Sigmoid colon (tissue), 7 donors: ENCODE measurements around the gene PGRMC1. TPM values are rescaled to one million over a fixed set of nuclear protein-coding genes. Genes with fewer than 3 reads are reported as not detected.

Source experiments
- DNase-seq: peaks from one replicate; pipeline ENCODE4 v3.0.0-alpha.2; 2019
- H3K27ac ChIP-seq, 4 donors: fragments of 200-600 bp; sonication (generic); one replicate each; pipeline ENCODE4 v1.5.1; 2016 to 2019; ENCODE audit warnings: mild to moderate bottlenecking in 1 of 4
- H3K27me3 ChIP-seq, 3 donors: fragments of 200-600 bp; sonication (generic); one replicate each; pipeline ENCODE4 v1.5.1; 2019; ENCODE audit warnings: mild to moderate bottlenecking in 1 of 3
- H3K36me3 ChIP-seq, 4 donors: fragments of 200-600 bp; sonication (generic); one replicate each; pipeline ENCODE4 v1.5.1; 2016 to 2019
- H3K4me1 ChIP-seq, 4 donors: fragments of 200-600 bp; sonication (generic); one replicate each; pipeline ENCODE4 v1.5.1; 2017 to 2019
- H3K4me3 ChIP-seq, 4 donors: fragments of 200-600 bp; sonication (generic); one replicate each; pipeline ENCODE4 v1.5.1; 2017 to 2019; ENCODE audit warnings: mild to moderate bottlenecking in 2 of 4, moderate library complexity in 1 of 4
- H3K9me3 ChIP-seq, 4 donors: fragments of 200-600 bp in 3 of 4; sonication (generic) in 3 of 4; one replicate each; pipeline versions ENCODE4 v1.5.1 to v1.6.1; 2013 to 2019
- CTCF ChIP-seq, 4 experiments: fragments of 450-650 bp in 3 of 4; fragments of 200-600 bp in 1 of 4; IDR thresholded peaks; one replicate each; pipeline ENCODE4 v1.5.1; 2016 to 2019; ENCODE audit warnings: antibody characterized with exemption in 4 of 4, mild to moderate bottlenecking in 3 of 4, moderate library complexity in 2 of 4
- EP300 ChIP-seq, 4 donors: sonication (generic); formaldehyde crosslinking; IDR thresholded peaks; one replicate each; pipeline ENCODE4 v1.6.1; 2017; ENCODE audit warnings: antibody characterized with exemption in 4 of 4
- POLR2A ChIP-seq, 2 donors: fragments of 450-650 bp; IDR thresholded peaks; one replicate each; pipeline ENCODE4 v1.6.1; 2016; ENCODE audit warnings: antibody characterized with exemption in 2 of 2, mild to moderate bottlenecking in 2 of 2, moderate library complexity in 2 of 2
- POLR2AphosphoS5 ChIP-seq, 4 donors: sonication (generic); formaldehyde crosslinking; IDR thresholded peaks; one replicate each; pipeline ENCODE4 v1.6.1; 2017; ENCODE audit warnings: antibody characterized with exemption in 4 of 4
- WGBS, 2 donors: extraction: QIAGEN DNeasy Blood & Tissue Kit; methylation state at CpG; one replicate each; pipeline ENCODE4 v1.1.7; 2013; 5-methylcytosine and 5-hydroxymethylcytosine counted together
- intact Hi-C: fragments of 100-400 bp; cut with DNase I; formaldehyde crosslinking; loops from one replicate; pipeline ENCODE4 v1.15.1; 2023
- polyA plus RNA-seq, 3 donors: library from polyadenylated mRNA; stranded (reverse); fragments of 200-250 nt; gene quantifications; one replicate each; pipeline ENCODE4 v1.2.3, GENCODE V29; 2013
- total RNA-seq, 4 donors: library from RNA; depleted of rRNA; stranded (reverse); fragments of >200 nt; gene quantifications; one replicate each; pipeline ENCODE4 v1.1.0, GENCODE V29; 2016
- donor health status: healthy with polysubstance abuse.
- donor health status: Bipolar disorder and iron deficiency.
- donor health status: healthy.

PGRMC1 gene
- total and polyA plus RNA-seq, 7 donors = 33.0 to 159 (median 104) TPM

GRCh38 chrX:119229253-119229615 is 6.9 kb upstream of the PGRMC1 start:
- Histone ChIP-seq H3K4me1 (no peaks in the 10 kb centered on the region), H3K36me3 (no peaks in the 10 kb centered on the region), H3K27me3 (no peaks in the 10 kb centered on the region), H3K4me3 (no peak overlapping the region), H3K9me3 (no peaks in the 10 kb centered on the region), H3K27ac (no peak overlapping the region)
- DNase-seq = no peak
- no peak for TF ChIP-seq CTCF (IDR thresholded peaks at IDR 0.05)
- no peak for TF ChIP-seq POLR2A (IDR thresholded peaks at IDR 0.05)
- TF ChIP-seq POLR2AphosphoS5 (IDR thresholded peaks at IDR 0.05) = no peak
- TF ChIP-seq EP300 (IDR thresholded peaks at IDR 0.05) = no peak
- intact Hi-C loops = no loop called here

GRCh38 chrX:119230850-119231249 is 5.2 kb upstream of the PGRMC1 start:
- no peaks in the 10 kb centered on the region for H3K4me1 ChIP-seq
- no peak overlapping the region for H3K27ac ChIP-seq
- WGBS, 2 donors = 87 to 88% methylated on average over 2 of the region's 2 CpGs
- intact Hi-C loops = loop anchor here (10.0 kb wide), 2 partner anchors 736 to 886 kb away; partner anchors contain the start of genes DOCK11 and WDR44
- DNase-seq = no peak
- no peak overlapping the region for H3K4me3 ChIP-seq
- H3K9me3 ChIP-seq = no peaks in the 10 kb centered on the region
- no peaks in the 10 kb centered on the region for H3K27me3 ChIP-seq
- TF ChIP-seq EP300 (IDR thresholded peaks at IDR 0.05) (no peak), POLR2A (IDR thresholded peaks at IDR 0.05) (no peak), CTCF (IDR thresholded peaks at IDR 0.05) (no peak), POLR2AphosphoS5 (IDR thresholded peaks at IDR 0.05) (no peak)
- H3K36me3 ChIP-seq = no peaks in the 10 kb centered on the region

GRCh38 chrX:119231936-119232445 is 4.1 kb upstream of the PGRMC1 start:
- Histone ChIP-seq H3K27me3 (no peaks in the 10 kb centered on the region), H3K9me3 (no peaks in the 10 kb centered on the region), H3K4me1 (no peaks in the 10 kb centered on the region), H3K4me3 (no peak overlapping the region), H3K27ac (no peak overlapping the region), H3K36me3 (no peaks in the 10 kb centered on the region)
- intact Hi-C loops = loop anchor here (10.0 kb wide), 2 partner anchors 737 to 887 kb away; partner anchors contain the start of genes DOCK11 and WDR44
- 93 to 97% methylated on average over 1 of the region's 1 CpG for WGBS, 2 donors
- no peak for DNase-seq
- TF ChIP-seq CTCF (IDR thresholded peaks at IDR 0.05) = no peak
- no peak for TF ChIP-seq EP300 (IDR thresholded peaks at IDR 0.05)

GRCh38 chrX:119235051-119235511 is 1.0 kb upstream of the PGRMC1 start:
- Histone ChIP-seq H3K4me1 (peaks cover 0 to 14% (median 5%) of the 10 kb centered on the region in 4 donors), H3K36me3 (no peaks in the 10 kb centered on the region), H3K9me3 (no peaks in the 10 kb centered on the region), H3K27me3 (no peaks in the 10 kb centered on the region), H3K27ac (peak overlapping the region; percentile 81 to 90 (median 88)), H3K4me3 (peak overlapping the region in 2 of 4 donors; percentile 71 to 73)
- no peak for DNase-seq
- WGBS, 2 donors = 84 to 92% methylated on average over 8 of the region's 8 CpGs
- TF ChIP-seq POLR2A (IDR thresholded peaks at IDR 0.05) = no peak
- no peak for TF ChIP-seq EP300 (IDR thresholded peaks at IDR 0.05)
- TF ChIP-seq CTCF (IDR thresholded peaks at IDR 0.05) = no peak
- no peak for TF ChIP-seq POLR2AphosphoS5 (IDR thresholded peaks at IDR 0.05)
- intact Hi-C loops = loop anchor here (5.0 to 10.0 kb wide), 4 partner anchors 162 to 890 kb away; partner anchors contain the start of genes DOCK11, SLC25A43, SLC25A5 and WDR44
